KOPT-K1 (cell line): ENCODE data around the gene MYOD1.

Experiments
- H3K27ac ChIP-seq: fragments of 200-600 bp; sonication (generic); 2 replicates; pipeline ENCODE4 v1.5.1; 2016; ENCODE audit warnings: antibody characterized with exemption, mild to moderate bottlenecking, low read depth, low read length; ENCODE audit not compliant: poor library complexity, severe bottlenecking
- H3K36me3 ChIP-seq: fragments of 200-600 bp; sonication (generic); 2 replicates; pipeline ENCODE4 v1.5.1; 2017; ENCODE audit warnings: antibody characterized with exemption, mild to moderate bottlenecking, low read length, moderate library complexity; ENCODE audit not compliant: insufficient read depth
- H3K9me3 ChIP-seq: fragments of 200-600 bp; sonication (generic); 2 replicates; pipeline ENCODE4 v1.5.1; 2017; ENCODE audit warnings: antibody characterized with exemption, low read length, mild to moderate bottlenecking; ENCODE audit not compliant: insufficient read depth, poor library complexity, severe bottlenecking

Gene MYOD1

DNA sequence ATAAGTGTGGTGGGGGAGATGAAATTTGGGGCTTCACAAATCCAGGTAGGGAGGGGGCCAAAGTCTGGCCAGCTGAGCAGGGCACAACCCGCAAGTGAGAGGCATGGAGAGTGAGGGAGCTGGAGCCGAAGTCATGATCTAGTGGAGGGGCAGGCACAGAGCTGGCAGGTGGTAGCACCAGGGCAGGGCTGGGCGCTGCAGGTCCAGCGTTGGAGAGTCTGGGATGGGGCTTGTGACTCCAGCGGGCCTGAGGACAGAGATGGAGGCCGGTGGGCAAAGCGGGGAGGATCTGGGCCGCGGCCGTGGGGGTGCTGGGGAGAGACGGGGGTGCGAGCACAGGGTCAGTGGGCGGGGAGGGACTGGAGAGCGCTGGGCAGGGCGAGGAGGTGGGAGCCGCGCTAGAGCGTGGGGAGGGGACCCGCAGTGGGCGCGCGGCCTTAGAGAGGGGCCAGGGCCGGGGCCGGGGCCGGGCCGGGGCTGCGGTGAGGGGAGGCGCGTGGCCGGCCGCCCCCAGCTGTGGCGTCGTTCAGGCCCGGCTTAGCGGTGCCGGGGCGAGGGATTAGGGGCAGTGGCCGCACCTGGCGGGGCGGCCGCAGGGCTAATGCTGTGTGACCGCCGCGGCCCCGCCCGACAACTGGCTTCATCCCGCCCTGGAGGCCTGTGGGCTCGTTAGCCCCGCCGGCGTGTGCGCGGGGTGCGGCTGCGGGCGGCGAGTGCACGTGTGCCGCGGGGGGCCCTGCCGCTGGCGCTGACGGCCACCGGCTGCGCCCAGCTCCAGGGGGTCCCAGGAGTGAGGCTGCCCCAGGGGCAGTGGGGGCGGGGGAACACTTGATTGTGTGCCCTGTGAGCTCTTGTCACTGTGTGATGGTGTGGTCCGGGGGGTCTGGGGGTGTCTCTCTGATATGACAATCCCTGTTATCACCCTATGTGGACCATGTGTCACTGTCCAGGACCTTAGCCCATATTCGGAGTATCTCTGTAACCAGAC, 23.6 kb upstream of the MYOD1 start:
- Histone ChIP-seq H3K36me3 (no peaks in the 10 kb centered on the region), H3K27ac (no peak overlapping the region)

GRCh38 chr11:17696741-17697140, 22.6 kb upstream of the MYOD1 start:
- H3K27ac ChIP-seq = no peak overlapping the region
- H3K36me3 ChIP-seq = no peaks in the 10 kb centered on the region
- H3K9me3 ChIP-seq = no peaks in the 10 kb centered on the region

More for the DNA sequence above, 23.6 kb upstream of the MYOD1 start:
- no peaks in the 10 kb centered on the region for H3K9me3 ChIP-seq

GRCh38 chr11:17697175-17697949, 22.0 kb upstream of the MYOD1 start:
- no peaks in the 10 kb centered on the region for H3K36me3 ChIP-seq

DNA sequence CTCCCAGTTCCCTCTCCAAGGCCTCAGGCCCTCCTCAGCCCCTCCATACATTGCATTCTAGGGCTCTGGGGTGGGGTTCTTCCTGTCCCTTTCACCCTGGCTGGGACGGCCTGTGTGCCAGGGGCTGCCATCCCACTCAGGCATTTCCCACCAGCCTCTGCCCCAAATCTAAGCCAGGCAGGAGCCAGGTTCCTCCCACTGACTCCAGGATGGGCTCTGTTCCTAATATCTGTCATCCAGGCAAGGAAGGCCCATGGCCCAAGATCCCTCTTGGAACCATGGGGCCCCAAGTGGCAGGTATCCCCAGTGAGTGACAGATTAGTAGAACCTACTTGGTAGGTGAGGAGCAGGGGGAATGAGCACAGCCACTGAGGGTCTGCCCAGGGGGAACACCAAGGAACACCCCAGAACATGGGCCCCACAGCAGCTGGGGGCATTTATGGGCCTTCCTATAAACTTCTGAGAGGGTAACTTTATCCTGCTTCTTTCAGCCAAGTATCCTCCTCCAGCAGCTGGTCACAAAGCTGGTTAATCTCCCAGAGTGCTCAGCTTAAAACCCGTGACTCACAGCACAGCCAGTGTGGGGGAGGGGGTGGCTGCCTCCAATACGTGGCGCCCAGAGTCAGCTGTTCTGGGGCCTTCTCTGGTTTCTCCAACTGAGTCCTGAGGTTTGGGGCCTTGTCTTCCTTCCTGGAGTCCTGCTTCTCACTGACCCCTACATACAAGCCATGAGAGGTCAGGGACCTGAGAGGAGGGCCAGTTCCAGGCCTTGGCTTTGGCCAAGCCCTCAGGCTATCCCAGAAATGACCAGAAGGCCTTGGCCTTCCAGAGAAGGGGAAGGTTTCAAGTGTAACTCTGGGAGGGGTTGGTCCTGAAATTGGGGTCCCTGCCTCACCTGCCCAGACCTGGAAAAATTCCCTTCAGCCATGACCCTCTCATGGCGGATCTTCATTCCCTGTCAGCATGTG, 19.9 kb upstream of the MYOD1 start:
- Histone ChIP-seq H3K36me3 (no peaks in the 10 kb centered on the region), H3K9me3 (no peaks in the 10 kb centered on the region), H3K27ac (no peak overlapping the region)

More at GRCh38 chr11:17697175-17697949, 22.0 kb upstream of the MYOD1 start:
- no peaks in the 10 kb centered on the region for H3K9me3 ChIP-seq
- no peak overlapping the region for H3K27ac ChIP-seq

DNA sequence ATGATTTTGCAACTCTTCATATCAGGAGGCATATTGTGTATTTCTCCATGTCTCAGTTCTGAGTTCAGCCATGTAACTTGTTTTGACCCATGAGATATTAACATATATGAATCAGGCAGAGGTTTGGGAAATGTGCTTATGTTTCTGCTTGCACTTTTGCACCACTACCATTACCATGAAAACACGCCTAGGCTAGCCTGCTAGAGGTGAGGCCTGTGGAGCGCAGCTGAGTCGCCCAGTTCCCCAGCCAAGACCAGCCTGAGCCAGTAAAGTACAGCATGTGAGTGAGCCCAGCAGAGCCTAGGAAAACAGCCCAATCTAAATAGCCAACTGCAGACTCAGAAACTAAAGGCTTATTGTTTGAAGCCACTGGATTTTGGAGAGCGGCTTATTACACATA, 18.4 kb upstream of the MYOD1 start:
- Histone ChIP-seq H3K27ac (no peak overlapping the region), H3K9me3 (no peaks in the 10 kb centered on the region)

DNA sequence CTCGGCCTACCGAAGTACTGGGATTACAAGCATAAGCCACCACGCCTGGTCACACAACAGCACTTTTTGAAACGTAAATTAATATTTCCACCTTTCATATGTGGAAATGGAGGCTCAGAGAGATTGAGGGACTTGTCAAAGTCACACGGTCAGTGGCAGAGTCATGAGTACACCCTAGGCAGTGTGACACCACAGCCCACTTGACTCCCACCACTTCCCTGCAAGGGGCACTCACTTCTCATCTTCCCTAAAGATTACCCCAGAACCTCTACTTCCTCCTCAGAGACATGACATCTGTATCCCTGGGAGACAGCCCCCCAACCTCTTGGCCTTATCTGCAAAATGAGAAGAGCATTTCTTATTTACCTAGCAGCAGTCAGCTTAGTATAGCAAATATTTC, 16.5 kb upstream of the MYOD1 start:
- Histone ChIP-seq H3K27ac (no peak overlapping the region), H3K36me3 (no peaks in the 10 kb centered on the region), H3K9me3 (no peaks in the 10 kb centered on the region)

More for the DNA sequence above, 18.4 kb upstream of the MYOD1 start:
- no peaks in the 10 kb centered on the region for H3K36me3 ChIP-seq

DNA sequence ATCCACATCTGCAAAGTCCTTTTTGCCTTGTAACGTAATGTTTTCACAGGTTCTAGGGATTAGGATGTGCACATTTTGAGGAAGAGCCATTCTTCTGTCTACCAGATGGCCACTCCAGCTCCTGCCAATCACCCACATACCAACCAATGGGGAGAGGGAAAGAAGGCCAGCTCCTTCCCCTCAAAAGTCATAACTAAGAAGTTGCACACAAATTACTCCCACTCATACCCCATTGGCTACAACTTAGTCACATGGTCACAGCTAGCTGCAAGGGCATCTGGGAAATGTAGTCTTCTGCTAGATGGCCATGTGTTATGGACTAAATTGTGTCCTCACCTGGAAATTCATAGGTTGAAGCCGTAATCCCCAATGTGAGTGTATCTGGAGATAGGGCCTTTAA, 15.4 kb upstream of the MYOD1 start:
- H3K36me3 ChIP-seq = no peaks in the 10 kb centered on the region
- no peaks in the 10 kb centered on the region for H3K9me3 ChIP-seq
- H3K27ac ChIP-seq = no peak overlapping the region

DNA sequence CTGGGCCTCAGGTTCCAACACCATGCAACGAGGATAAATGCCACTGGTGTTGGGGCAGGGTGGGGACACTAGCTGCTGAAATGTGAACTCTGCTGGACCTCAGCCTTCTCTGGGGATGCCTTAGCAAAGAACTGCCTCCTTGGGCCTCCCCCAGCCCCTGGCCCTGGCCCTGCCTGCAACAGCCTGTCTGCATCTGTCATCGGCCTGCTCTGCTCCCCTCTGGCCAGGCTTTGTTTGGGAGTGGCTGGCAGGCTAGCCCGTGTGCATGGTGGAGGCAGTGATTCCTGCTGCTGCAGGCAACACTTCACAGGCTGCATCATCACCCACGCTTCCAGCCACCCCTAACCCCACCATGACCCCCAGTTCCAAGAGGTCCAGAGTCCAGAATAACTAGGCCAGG, 11.5 kb upstream of the MYOD1 start:
- no peaks in the 10 kb centered on the region for H3K9me3 ChIP-seq
- H3K27ac ChIP-seq = no peak overlapping the region
- H3K36me3 ChIP-seq = no peaks in the 10 kb centered on the region

- Histone ChIP-seq H3K36me3 (no peaks in the 10 kb centered on the region), H3K27ac (no peak overlapping the region), H3K9me3 (no peaks in the 10 kb centered on the region)
These were observed 7.5 kb upstream of the MYOD1 start for GRCh38 chr11:17711836-17712235.

GRCh38 chr11:17713851-17714250, 5.5 kb upstream of the MYOD1 start:
- Histone ChIP-seq H3K36me3 (no peaks in the 10 kb centered on the region), H3K27ac (no peak overlapping the region)

GRCh38 chr11:17714356-17714854, 5.0 kb upstream of the MYOD1 start:
- no peaks in the 10 kb centered on the region for H3K9me3 ChIP-seq
- no peaks in the 10 kb centered on the region for H3K36me3 ChIP-seq
- no peak overlapping the region for H3K27ac ChIP-seq

More at GRCh38 chr11:17713851-17714250, 5.5 kb upstream of the MYOD1 start:
- H3K9me3 ChIP-seq = no peaks in the 10 kb centered on the region

- Histone ChIP-seq H3K27ac (no peak overlapping the region), H3K9me3 (no peaks in the 10 kb centered on the region), H3K36me3 (no peaks in the 10 kb centered on the region)
These were observed 4.5 kb upstream of the MYOD1 start for GRCh38 chr11:17714870-17715269.

GRCh38 chr11:17716807-17717206, 2.6 kb upstream of the MYOD1 start:
- no peaks in the 10 kb centered on the region for H3K9me3 ChIP-seq
- H3K27ac ChIP-seq = no peak overlapping the region
- H3K36me3 ChIP-seq = no peaks in the 10 kb centered on the region

DNA sequence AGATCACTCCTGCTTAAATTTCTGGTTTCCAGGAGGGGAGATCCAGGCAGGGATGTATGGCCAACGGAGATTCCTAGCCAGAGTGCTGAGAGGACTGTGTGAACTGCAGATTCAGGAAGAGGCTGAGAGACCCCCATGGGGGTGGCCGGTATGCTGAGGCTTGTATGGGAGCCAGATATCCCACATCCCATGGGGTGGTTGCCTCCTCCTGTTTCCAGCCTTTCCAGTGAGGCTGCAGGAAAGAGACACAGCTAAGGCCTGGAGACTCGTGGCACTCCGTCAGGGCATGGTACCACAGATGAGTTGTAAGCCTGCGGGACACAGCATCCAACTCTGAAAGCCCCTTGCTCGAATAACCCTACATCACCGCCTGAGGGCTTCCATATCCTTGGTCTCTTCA, 1.4 kb upstream of the MYOD1 start:
- Histone ChIP-seq H3K36me3 (no peaks in the 10 kb centered on the region), H3K9me3 (no peaks in the 10 kb centered on the region), H3K27ac (no peak overlapping the region)
